ENCODE measurements around the gene KRTAP12-2. TPM values are rescaled to one million over a fixed set of nuclear protein-coding genes. Genes with fewer than 3 reads are reported as not detected.
"Not testable (repeated sequence)": the region's sequence is repeated elsewhere in the genome, so short reads cannot be mapped to it uniquely, and the experiment has no call there.

The KRTAP12-2 gene
- total RNA-seq, 1 experiment from 2014 or later = not detected

- H3K4me1 Mint-ChIP-seq; DNase-seq (ENCODE audit: low spot score); ATAC-seq; H3K27me3 Mint-ChIP-seq (ENCODE audit: low read depth); H3K4me3 Mint-ChIP-seq; POLR2A ChIA-PET; H3K27ac Mint-ChIP-seq: not testable (repeated sequence)
- peaks cover 50% of the 10 kb centered on the region for H3K9me3 Mint-ChIP-seq
- CTCF ChIA-PET = interaction anchor here (0.7 to 1.0 kb wide), 3 partner anchors 9 to 114 kb away, joined by 3 to 5 read pairs (median 4); partner anchors contain the start of gene KRTAP10-11
- peaks cover 41% of the 10 kb centered on the region for H3K36me3 Mint-ChIP-seq
These were observed 39.4 kb downstream of the KRTAP12-2 start for GRCh38 chr21:44627181-44627822.

- no peak for DNase-seq (ENCODE audit: low spot score)
- Mint-ChIP-seq H3K4me1 (peaks cover 3% of the 10 kb centered on the region; the same call in 1 of the 2 replicates), H3K27me3 (ENCODE audit: low read depth) (peaks cover 7% of the 10 kb centered on the region; the same call in 1 of the 2 replicates), H3K27ac (no peak within 1 kb of the TSS; the same call in 1 of the 2 replicates), H3K36me3 (peaks cover 37% of the 10 kb centered on the region), H3K9me3 (peaks cover 50% of the 10 kb centered on the region), H3K4me3 (no peak within 1 kb of the TSS)
- TF ChIP-seq NR2C2 (CRISPR knock-in tag; IDR thresholded peaks at IDR 0.05) (no peak), CTCF (IDR thresholded peaks at IDR 0.05) (no peak), STAT6 (CRISPR knock-in tag; conservative IDR thresholded peaks at IDR 0.05; ENCODE audit: low read depth) (no peak), AR (CRISPR knock-in tag; IDR thresholded peaks at IDR 0.05) (no peak), NR1H2 (CRISPR knock-in tag; IDR thresholded peaks at IDR 0.05) (no peak), ZNF138 (CRISPR knock-in tag; conservative IDR thresholded peaks at IDR 0.05) (no peak), SMAD3 (CRISPR knock-in tag; IDR thresholded peaks at IDR 0.05; ENCODE audit: borderline replicate concordance) (no peak), ZNF416 (CRISPR knock-in tag; IDR thresholded peaks at IDR 0.05) (no peak), ZNF512 (CRISPR knock-in tag; IDR thresholded peaks at IDR 0.05; ENCODE audit: borderline replicate concordance) (no peak), ZNF232 (CRISPR knock-in tag; IDR thresholded peaks at IDR 0.05) (no peak), MAX (CRISPR knock-in tag; IDR thresholded peaks at IDR 0.05) (no peak), NFE2L1 (CRISPR knock-in tag; IDR thresholded peaks at IDR 0.05) (no peak)
- ATAC-seq = no peak
- CTCF ChIA-PET = interaction anchor here (0.7 to 0.8 kb wide), 2 partner anchors 8 to 114 kb away, joined by 3 to 5 read pairs; no protein-coding TSS in a partner anchor
- POLR2A ChIA-PET = no interaction called here
These were observed 40.0 kb downstream of the KRTAP12-2 start, which contains the start of gene KRTAP10-9 for GRCh38 chr21:44626673-44627143. KRTAP10-9 (plus strand) TSS chr21:44627093; CDS start chr21:44627172, 79 bp downstream.
